ENCODE measurements around the gene BRCC3. TPM values are rescaled to one million over a fixed set of nuclear protein-coding genes. Genes with fewer than 3 reads are reported as not detected.

Gene BRCC3
- total RNA-seq, 1 donor from 2014 or later: 21.8 TPM

DNA sequence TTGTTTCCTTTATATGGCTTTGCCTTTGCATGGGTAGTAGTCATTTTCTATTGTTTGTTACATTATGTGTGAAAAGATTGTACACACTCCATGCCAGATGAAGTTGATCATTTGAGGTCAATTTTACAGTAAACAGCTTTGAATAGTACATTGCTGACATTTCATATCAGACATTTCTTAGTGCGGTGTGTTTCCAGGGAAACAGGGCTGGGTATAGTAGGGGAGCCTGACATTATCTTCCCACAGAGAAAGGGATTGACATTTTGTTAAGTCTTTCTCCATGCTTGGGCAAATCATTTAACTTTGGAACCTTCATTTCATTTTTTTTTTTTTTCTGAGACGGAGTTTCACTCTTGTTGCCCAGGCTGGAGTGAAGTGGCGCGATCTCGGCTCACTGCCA, 39.7 kb upstream of the BRCC3 start:
- Histone ChIP-seq H2AFZ (ENCODE audit: low read depth, low read length) (no peak overlapping the region), H3K9ac (ENCODE audit: low read length) (no peak overlapping the region), H3K9me3 (ENCODE audit: insufficient read depth, low read depth, low read length) (no peaks in the 10 kb centered on the region), H3K36me3 (ENCODE audit: insufficient read depth, low read length) (no peaks in the 10 kb centered on the region), H3K4me1 (ENCODE audit: insufficient read depth, low read length) (peaks cover 3% of the 10 kb centered on the region), H3K79me2 (ENCODE audit: insufficient read depth, low read length) (peaks cover 26% of the 10 kb centered on the region), H4K20me1 (ENCODE audit: insufficient read depth, low read length) (no peaks in the 10 kb centered on the region), H3K27ac (ENCODE audit: low read depth, low read length) (no peak overlapping the region), H3K4me2 (ENCODE audit: low read length) (no peak overlapping the region), H3K4me3 (ENCODE audit: insufficient read depth, low read depth, low read length) (no peak overlapping the region), H3K27me3 (ENCODE audit: insufficient read depth, low read length) (no peaks in the 10 kb centered on the region)
- Mint-ChIP-seq H3K9me3 (ENCODE audit: unreplicated experiment) (no peaks in the 10 kb centered on the region), H3K27ac (ENCODE audit: unreplicated experiment) (no peak overlapping the region), H3K4me3 (ENCODE audit: unreplicated experiment) (no peak overlapping the region), H3K27me3 (ENCODE audit: low read depth, unreplicated experiment) (no peaks in the 10 kb centered on the region), H3K4me1 (ENCODE audit: low read depth, unreplicated experiment) (peaks cover 5% of the 10 kb centered on the region), H3K36me3 (ENCODE audit: low read depth, unreplicated experiment) (peaks cover 6% of the 10 kb centered on the region)
- DNase-seq (ENCODE audit: low read depth) (no peak), FAIRE-seq (no peak)
- TF ChIP-seq CTCF (IDR thresholded peaks at IDR 0.05; ENCODE audit: insufficient read depth, low read depth, low read length): no peak
- no peak for TF ChIP-seq EZH2 (IDR thresholded peaks at IDR 0.05; ENCODE audit: insufficient read depth, low read length)

- no peak overlapping the region for H2AFZ ChIP-seq (ENCODE audit: low read depth, low read length)
- H3K27ac ChIP-seq (ENCODE audit: low read depth, low read length): no peak overlapping the region
- peaks cover 6% of the 10 kb centered on the region for H3K36me3 Mint-ChIP-seq (ENCODE audit: low read depth, unreplicated experiment)
- TF ChIP-seq CTCF (IDR thresholded peaks at IDR 0.05; ENCODE audit: insufficient read depth, low read depth, low read length): no peak
- TF ChIP-seq EZH2 (IDR thresholded peaks at IDR 0.05; ENCODE audit: insufficient read depth, low read length): no peak
- FAIRE-seq (no peak), DNase-seq (ENCODE audit: low read depth) (no peak)
- no peaks in the 10 kb centered on the region for H3K27me3 Mint-ChIP-seq (ENCODE audit: low read depth, unreplicated experiment)
- H3K27me3 ChIP-seq (ENCODE audit: insufficient read depth, low read length): no peaks in the 10 kb centered on the region
- H3K9me3 Mint-ChIP-seq (ENCODE audit: unreplicated experiment): no peaks in the 10 kb centered on the region
- H4K20me1 ChIP-seq (ENCODE audit: insufficient read depth, low read length): no peaks in the 10 kb centered on the region
- H3K4me3 Mint-ChIP-seq (ENCODE audit: unreplicated experiment): no peak overlapping the region
- H3K9ac ChIP-seq (ENCODE audit: low read length): no peak overlapping the region
- H3K4me3 ChIP-seq (ENCODE audit: insufficient read depth, low read depth, low read length): no peak overlapping the region
- no peak overlapping the region for H3K27ac Mint-ChIP-seq (ENCODE audit: unreplicated experiment)
- H3K79me2 ChIP-seq (ENCODE audit: insufficient read depth, low read length): peaks cover 14% of the 10 kb centered on the region
- no peaks in the 10 kb centered on the region for H3K9me3 ChIP-seq (ENCODE audit: insufficient read depth, low read depth, low read length)
- H3K4me1 Mint-ChIP-seq (ENCODE audit: low read depth, unreplicated experiment): no peaks in the 10 kb centered on the region
- H3K4me1 ChIP-seq (ENCODE audit: insufficient read depth, low read length): no peaks in the 10 kb centered on the region
- H3K36me3 ChIP-seq (ENCODE audit: insufficient read depth, low read length): no peaks in the 10 kb centered on the region
- no peak overlapping the region for H3K4me2 ChIP-seq (ENCODE audit: low read length)
Observed at GRCh38 chrX:155035688-155036087, 35.6 kb upstream of the BRCC3 start.

DNA sequence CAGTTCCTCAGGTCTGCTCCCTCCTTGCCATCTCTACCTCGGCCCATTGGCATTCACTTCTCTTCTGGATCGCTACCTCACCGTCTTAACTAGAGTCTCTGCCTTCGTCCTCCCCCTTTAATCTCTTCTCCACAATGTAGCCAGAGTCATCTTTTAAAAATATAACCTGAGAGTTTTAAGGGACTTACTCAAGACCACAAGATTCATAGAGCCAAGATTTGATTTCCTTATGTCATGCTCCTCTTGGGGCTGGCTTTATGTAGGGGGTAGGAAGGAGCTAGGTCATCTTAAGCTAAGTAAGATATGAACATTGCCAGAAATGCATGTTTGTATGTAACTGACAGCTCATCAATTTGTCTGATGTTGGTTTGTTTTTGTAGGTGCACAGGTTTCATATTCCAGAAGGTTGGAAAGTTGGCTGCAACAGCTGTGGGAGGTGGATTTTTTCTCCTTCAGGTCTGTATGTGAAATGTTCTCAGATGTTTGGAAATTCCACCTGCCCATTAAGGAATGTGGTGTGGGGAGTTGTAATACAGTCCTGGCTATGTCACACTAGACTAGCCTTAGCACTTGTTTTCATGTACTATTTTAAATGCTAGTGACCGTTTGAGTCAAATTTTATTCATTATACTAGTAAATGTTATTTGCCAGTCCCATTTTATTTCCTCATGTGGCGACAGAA, 25.0 kb upstream of the BRCC3 start:
- Histone ChIP-seq H3K4me1 (ENCODE audit: insufficient read depth, low read length) (no peaks in the 10 kb centered on the region), H3K4me3 (ENCODE audit: insufficient read depth, low read depth, low read length) (no peak overlapping the region), H3K27me3 (ENCODE audit: insufficient read depth, low read length) (no peaks in the 10 kb centered on the region), H3K9me3 (ENCODE audit: insufficient read depth, low read depth, low read length) (no peaks in the 10 kb centered on the region), H3K4me2 (ENCODE audit: low read length) (no peak overlapping the region), H2AFZ (ENCODE audit: low read depth, low read length) (no peak overlapping the region), H3K27ac (ENCODE audit: low read depth, low read length) (no peak overlapping the region), H3K36me3 (ENCODE audit: insufficient read depth, low read length) (no peaks in the 10 kb centered on the region), H4K20me1 (ENCODE audit: insufficient read depth, low read length) (no peaks in the 10 kb centered on the region), H3K9ac (ENCODE audit: low read length) (no peak overlapping the region), H3K79me2 (ENCODE audit: insufficient read depth, low read length) (no peaks in the 10 kb centered on the region)
- Mint-ChIP-seq H3K4me1 (ENCODE audit: low read depth, unreplicated experiment) (peaks cover 12% of the 10 kb centered on the region), H3K9me3 (ENCODE audit: unreplicated experiment) (no peaks in the 10 kb centered on the region), H3K4me3 (ENCODE audit: unreplicated experiment) (no peak overlapping the region), H3K27ac (ENCODE audit: unreplicated experiment) (no peak overlapping the region), H3K27me3 (ENCODE audit: low read depth, unreplicated experiment) (no peaks in the 10 kb centered on the region), H3K36me3 (ENCODE audit: low read depth, unreplicated experiment) (peaks cover 2% of the 10 kb centered on the region)
- TF ChIP-seq CTCF (IDR thresholded peaks at IDR 0.05; ENCODE audit: insufficient read depth, low read depth, low read length) (no peak), EZH2 (IDR thresholded peaks at IDR 0.05; ENCODE audit: insufficient read depth, low read length) (no peak)
- DNase-seq (ENCODE audit: low read depth) (no peak), FAIRE-seq (no peak)
